Kidney epithelial cell (primary cell): Measurements from ENCODE around the gene UBXN4. TPM values are rescaled to one million over a fixed set of nuclear protein-coding genes. Genes with fewer than 3 reads are reported as not detected.
"Not testable (repeated sequence)": the region's sequence is repeated elsewhere in the genome, so short reads cannot be mapped to it uniquely, and the experiment has no call there.

Experiments
- DNase-seq: peaks from one replicate; pipeline ENCODE4 v3.0.0-alpha.2; 2010; ENCODE audit warnings: low read depth
- H3K27me3 ChIP-seq: 2 replicates; pipeline ENCODE4 v1.6.0; 2011; ENCODE audit warnings: low read length; ENCODE audit not compliant: control insufficient read depth, insufficient read depth
- H3K36me3 ChIP-seq: 2 replicates; pipeline ENCODE4 v1.5.1; 2011; ENCODE audit warnings: low read length; ENCODE audit not compliant: control insufficient read depth, insufficient read depth
- H3K4me3 ChIP-seq: 2 replicates; pipeline ENCODE4 v1.5.1; 2011; ENCODE audit warnings: low read depth, mild to moderate bottlenecking, control low read depth, low read length
- CTCF ChIP-seq: IDR thresholded peaks from 2 replicates; pipeline ENCODE4 v1.5.1; 2011; ENCODE audit warnings: mild to moderate bottlenecking, moderate library complexity, low read length, control low read depth, inconsistent platforms; ENCODE audit not compliant: insufficient read depth, poor library complexity, severe bottlenecking
- total RNA-seq: library from RNA; depleted of rRNA; stranded (reverse); fragments of >200 nt; gene quantifications from 2 replicates; pipeline ENCODE4 v1.2.3, GENCODE V29; 2015

UBXN4 gene
- total RNA-seq, 1 donor from 2014 or later, result 67.9 TPM

- Histone ChIP-seq H3K36me3 (no peaks in the 10 kb centered on the region), H3K4me3 (no peak overlapping the region), H3K27me3 (no peaks in the 10 kb centered on the region)
- DNase-seq, result no peak
- TF ChIP-seq CTCF, result no peak
These were observed 43.4 kb downstream of the UBXN4 start for GRCh38 chr2:135785032-135785431.

GRCh38 chr2:135786823-135787222, 45.2 kb downstream of the UBXN4 start:
- peak; percentile 95 for DNase-seq
- Histone ChIP-seq H3K4me3 (no peak overlapping the region), H3K36me3 (no peaks in the 10 kb centered on the region), H3K27me3 (no peaks in the 10 kb centered on the region)
- no peak for TF ChIP-seq CTCF

- H3K4me3 ChIP-seq, result no peak overlapping the region
- H3K27me3 ChIP-seq, result no peaks in the 10 kb centered on the region
- no peak for TF ChIP-seq CTCF
- no peaks in the 10 kb centered on the region for H3K36me3 ChIP-seq
- DNase-seq, result no peak
These were observed 48.8 kb downstream of the UBXN4 start for GRCh38 chr2:135790423-135790822.

GRCh38 chr2:135791418-135792190, 49.9 kb downstream of the UBXN4 start:
- peak; percentile 37 for DNase-seq
- no peak for TF ChIP-seq CTCF
- Histone ChIP-seq H3K27me3 (no peaks in the 10 kb centered on the region), H3K4me3 (no peak overlapping the region), H3K36me3 (no peaks in the 10 kb centered on the region)

GRCh38 chr2:135792401-135793150, 50.9 kb downstream of the UBXN4 start:
- H3K4me3 ChIP-seq, result no peak overlapping the region
- no peaks in the 10 kb centered on the region for H3K36me3 ChIP-seq
- DNase-seq, result no peak
- TF ChIP-seq CTCF, result no peak
- no peaks in the 10 kb centered on the region for H3K27me3 ChIP-seq

GRCh38 chr2:135795641-135796040, 54.0 kb downstream of the UBXN4 start:
- H3K27me3 ChIP-seq, H3K4me3 ChIP-seq, DNase-seq, H3K36me3 ChIP-seq: not testable (repeated sequence)
